Testis (tissue), 2 donors: ENCODE measurements around the gene CORO1C.

Experiments
- POLR2A ChIP-seq: fragments of 450-650 bp; IDR thresholded peaks from one replicate; pipeline ENCODE4 v1.6.1; 2017; ENCODE audit warnings: antibody characterized with exemption, mild to moderate bottlenecking, moderate library complexity
- TF ChIP-seq, protein P1 (sequence below), 3 experiments: fragments of 450-650 bp in 2 of 3; fragments of 200-600 bp in 1 of 3; sonication (generic) in 1 of 3; IDR thresholded peaks; one replicate each; pipeline ENCODE4 v1.5.1; 2016 to 2019; ENCODE audit warnings: antibody characterized with exemption in 3 of 3, mild to moderate bottlenecking in 2 of 3, moderate library complexity in 1 of 3

DNA sequence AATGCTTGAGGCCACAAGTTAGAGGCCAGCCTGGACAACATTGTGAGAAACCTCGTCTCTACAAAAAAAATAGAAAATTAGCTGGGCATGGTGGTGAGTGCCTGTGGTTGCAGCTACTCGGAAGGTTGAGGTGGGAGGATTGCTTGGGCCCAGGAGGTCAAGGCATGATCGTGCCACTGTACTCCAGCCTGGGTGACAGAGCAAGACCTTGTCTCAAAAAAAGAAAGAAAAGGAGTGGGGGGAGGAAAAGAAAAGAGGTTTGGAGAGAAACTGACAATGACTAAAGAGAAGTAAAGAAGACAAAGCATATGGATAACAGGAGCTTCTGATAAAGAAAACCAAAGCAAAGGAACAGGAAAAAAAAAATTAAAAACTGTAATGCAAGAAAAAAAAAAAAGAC is 60.2 kb downstream of the CORO1C start:
- TF ChIP-seq, protein P1, sequence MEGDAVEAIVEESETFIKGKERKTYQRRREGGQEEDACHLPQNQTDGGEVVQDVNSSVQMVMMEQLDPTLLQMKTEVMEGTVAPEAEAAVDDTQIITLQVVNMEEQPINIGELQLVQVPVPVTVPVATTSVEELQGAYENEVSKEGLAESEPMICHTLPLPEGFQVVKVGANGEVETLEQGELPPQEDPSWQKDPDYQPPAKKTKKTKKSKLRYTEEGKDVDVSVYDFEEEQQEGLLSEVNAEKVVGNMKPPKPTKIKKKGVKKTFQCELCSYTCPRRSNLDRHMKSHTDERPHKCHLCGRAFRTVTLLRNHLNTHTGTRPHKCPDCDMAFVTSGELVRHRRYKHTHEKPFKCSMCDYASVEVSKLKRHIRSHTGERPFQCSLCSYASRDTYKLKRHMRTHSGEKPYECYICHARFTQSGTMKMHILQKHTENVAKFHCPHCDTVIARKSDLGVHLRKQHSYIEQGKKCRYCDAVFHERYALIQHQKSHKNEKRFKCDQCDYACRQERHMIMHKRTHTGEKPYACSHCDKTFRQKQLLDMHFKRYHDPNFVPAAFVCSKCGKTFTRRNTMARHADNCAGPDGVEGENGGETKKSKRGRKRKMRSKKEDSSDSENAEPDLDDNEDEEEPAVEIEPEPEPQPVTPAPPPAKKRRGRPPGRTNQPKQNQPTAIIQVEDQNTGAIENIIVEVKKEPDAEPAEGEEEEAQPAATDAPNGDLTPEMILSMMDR (IDR thresholded peaks at IDR 0.05) = no peak
- no peak for TF ChIP-seq POLR2A
